H4 (cell line): ENCODE results near the gene PGLYRP4. TPM values are rescaled to one million over a fixed set of nuclear protein-coding genes. Genes with fewer than 3 reads are reported as not detected.
A peak's percentile ranks its signal among the peaks of the same experiment; 100 is the strongest.

Experiments
- DNase-seq: peaks from one replicate; pipeline ENCODE4 v3.0.0-alpha.2; 2015; ENCODE audit warnings: low spot score
- total RNA-seq: library from RNA; depleted of rRNA; stranded (reverse); fragments of >200 nt; shearing (Covaris generic); gene quantifications from 2 replicates; pipeline ENCODE4 v1.2.3, GENCODE V29; 2014

PGLYRP4 gene
- total RNA-seq, 1 experiment from 2014 or later = not detected

DNA sequence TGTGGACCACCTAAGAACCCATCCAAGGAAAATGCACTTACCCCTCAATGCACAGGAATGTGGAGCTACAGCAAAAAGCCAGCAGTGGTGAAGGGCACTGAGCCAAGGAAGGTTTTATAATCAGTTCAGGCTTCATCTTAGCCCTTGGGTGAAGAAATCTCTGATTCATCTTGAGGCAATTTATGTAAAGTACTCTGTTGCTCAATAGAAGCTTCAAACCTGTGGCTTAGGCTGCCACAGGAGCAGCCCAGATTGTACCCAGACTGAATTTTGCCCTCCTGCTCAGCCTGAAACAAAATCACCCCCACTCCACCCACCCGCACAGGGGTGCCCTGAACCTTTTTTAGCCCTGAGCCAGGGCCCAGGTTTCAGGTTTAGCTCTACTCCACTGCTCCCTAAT lies 26.9 kb upstream of the PGLYRP4 start, which contains the start of gene S100A12:
TSS of gene S100A12 (minus strand) at position 111 of the 400 bp plus-strand sequence. CDS start 1,029 bp downstream, outside the sequence.
- peak; percentile 90 for DNase-seq

GRCh38 chr1:153374071-153374470 lies 25.4 kb upstream of the PGLYRP4 start:
- DNase-seq = no peak

- DNase-seq = no peak
These were observed 23.9 kb upstream of the PGLYRP4 start for GRCh38 chr1:153372571-153372970.

- DNase-seq = no peak
These were observed 22.6 kb upstream of the PGLYRP4 start for GRCh38 chr1:153371231-153371630.

GRCh38 chr1:153370146-153370545 lies 21.5 kb upstream of the PGLYRP4 start:
- DNase-seq = no peak

GRCh38 chr1:153368495-153368894 lies 19.9 kb upstream of the PGLYRP4 start:
- no peak for DNase-seq

GRCh38 chr1:153367090-153367489 lies 18.4 kb upstream of the PGLYRP4 start:
- DNase-seq = no peak

GRCh38 chr1:153366261-153366660 lies 17.6 kb upstream of the PGLYRP4 start:
- no peak for DNase-seq

DNA sequence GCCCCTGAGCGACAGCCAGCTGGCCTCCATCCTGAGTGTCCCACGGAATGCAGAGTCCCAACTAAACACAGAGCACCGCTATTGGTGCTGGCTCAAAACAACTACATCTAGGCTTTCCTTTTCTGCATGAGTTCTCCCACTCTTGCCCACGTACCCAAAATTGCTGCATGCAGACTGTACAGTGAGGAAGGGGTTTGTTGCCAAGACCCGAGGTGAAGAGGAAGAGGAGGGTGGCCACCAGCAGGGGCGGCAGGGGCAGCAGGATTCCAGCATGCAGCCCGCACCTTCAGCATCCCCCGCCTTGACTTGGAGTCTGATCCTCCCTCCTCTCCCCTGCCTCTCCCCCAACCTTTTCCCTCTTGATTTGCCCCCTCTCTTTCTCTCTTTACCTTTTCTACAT lies 17.1 kb upstream of the PGLYRP4 start:
- DNase-seq = no peak

DNA sequence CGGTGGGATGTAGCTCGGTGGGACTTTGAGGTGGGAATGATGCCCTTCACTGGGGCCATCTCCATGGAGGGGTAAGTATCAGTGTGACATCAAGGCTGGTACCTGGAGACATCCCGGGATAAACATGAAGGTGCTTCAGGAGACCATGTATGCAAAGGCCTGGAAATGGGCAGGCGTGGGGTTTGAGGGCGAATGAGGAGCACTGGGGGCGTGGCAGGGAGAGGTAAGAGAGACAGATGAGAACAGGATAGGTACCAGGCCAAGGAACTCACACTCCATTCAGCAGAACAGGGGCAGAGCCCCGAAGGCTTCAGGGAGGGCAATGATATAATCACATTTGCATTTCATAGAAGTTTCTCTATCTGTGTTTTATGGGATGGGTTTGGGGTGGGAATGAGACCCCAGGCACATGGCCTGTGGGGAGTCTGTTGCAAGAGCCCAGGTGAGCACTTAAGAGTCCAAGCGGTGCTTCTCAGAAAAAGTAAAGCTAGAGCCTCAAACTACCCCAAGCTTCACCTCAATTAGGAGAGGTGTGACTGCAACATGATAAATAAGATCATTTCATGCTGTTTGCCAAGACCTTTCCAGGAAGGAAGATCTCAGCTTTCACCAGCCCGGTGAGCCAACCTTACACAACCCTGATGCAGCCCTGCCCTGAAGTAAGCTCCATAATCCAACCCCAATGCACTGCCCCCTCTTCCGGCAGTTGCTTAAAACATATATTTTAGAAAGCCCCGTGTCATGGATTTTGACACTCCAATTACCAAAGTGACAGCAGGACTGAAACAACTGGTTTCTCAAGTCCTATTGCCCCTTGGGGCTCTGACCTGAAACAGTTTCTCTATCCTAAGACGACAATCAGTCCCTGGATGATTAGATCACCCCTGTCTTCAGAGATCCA lies 16.4 kb upstream of the PGLYRP4 start:
- no peak for DNase-seq

DNA sequence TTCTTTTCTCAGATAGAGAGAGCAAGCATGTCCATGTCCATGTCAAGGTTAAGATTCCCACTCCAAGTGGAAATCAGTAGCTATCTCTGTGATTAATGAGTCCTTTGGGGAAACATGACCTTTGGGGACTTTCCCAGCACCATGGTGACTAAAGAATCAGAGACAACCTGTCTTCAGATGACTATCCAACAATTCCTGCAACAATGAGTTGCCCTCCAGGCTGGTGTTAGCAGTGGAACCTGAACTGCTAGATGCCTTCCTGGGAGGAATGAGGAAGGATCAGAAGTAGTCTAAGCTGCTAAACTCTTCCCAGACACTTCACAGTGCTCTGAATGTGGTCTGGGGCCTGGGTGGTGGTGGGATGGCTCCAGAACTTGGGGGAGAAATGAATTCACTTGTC lies 15.5 kb upstream of the PGLYRP4 start:
- DNase-seq = no peak

DNA sequence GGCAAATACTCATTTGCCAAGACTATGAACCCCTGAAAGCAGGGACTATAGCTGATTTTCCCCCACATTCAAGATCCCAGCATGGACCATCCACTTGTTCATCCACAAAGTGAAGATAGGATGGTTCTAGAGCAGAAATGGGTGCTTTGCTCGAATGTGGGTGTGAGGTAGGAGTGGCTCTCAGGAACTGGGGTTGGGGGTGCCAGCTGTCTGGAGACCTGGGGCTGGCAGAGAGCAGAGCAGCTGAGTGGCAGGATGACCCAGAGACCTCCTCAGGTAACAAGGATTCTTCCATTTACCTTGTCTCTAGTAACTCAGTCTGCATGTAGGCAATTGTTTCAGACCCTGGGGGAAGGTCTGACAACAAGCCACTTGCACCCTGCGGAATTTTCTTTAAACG lies 15.0 kb upstream of the PGLYRP4 start:
- DNase-seq = no peak

DNA sequence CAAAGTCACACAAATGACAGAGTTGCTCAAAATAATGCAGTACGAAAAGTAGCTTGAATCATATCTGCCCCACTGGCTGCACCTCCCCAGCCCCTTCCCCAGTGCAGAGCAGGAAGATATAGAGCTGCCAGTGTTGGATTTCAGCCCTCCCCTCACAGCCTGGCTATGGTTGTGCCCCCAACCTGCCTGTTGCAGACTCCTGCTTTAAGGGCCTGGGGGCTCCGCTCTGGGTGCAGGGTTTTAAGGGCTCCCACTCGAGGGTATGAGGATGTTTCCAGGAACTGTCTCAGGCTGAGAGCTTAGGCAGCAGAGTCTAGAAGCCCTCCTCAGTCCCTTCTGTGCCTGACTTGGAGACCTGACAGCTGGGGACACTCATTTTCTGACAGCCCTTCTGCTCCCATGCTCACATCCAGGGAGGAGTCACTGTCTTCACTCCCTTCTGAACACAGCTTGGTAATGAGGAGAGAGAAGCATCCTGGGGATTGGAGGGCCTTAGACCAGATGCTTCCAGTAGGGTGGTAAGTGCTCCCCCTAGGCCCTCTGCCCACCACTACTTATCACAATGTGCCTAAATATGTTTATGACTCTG lies 13.6 kb upstream of the PGLYRP4 start:
- DNase-seq = no peak

GRCh38 chr1:153361480-153362109 lies 13.0 kb upstream of the PGLYRP4 start:
- DNase-seq = no peak

DNA sequence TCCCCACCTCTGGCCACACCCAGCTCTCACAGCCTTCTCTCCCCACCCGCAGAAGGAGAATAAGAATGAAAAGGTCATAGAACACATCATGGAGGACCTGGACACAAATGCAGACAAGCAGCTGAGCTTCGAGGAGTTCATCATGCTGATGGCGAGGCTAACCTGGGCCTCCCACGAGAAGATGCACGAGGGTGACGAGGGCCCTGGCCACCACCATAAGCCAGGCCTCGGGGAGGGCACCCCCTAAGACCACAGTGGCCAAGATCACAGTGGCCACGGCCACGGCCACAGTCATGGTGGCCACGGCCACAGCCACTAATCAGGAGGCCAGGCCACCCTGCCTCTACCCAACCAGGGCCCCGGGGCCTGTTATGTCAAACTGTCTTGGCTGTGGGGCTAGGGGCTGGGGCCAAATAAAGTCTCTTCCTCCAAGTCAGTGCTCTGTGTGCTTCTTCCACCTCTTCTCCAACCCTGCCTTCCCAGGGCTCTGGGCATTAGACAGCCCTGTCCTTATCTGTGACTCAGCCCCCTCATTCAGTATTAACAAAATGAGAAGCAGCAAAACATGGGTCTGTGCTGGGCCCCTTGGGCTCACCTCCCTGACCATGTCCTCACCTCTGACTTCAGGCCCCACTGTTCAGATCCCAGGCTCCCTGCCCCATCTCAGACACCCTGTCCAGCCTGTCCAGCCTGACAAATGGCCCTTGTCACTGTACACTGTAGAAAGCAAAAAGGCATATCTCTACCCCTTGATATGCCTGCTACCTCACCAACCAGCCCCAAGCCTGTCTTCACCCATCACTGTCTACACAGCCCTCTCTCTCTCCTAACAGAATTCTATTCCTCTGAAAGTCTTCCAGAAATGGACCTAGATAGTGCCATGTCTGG lies 12.2 kb upstream of the PGLYRP4 start:
- no peak for DNase-seq

DNA sequence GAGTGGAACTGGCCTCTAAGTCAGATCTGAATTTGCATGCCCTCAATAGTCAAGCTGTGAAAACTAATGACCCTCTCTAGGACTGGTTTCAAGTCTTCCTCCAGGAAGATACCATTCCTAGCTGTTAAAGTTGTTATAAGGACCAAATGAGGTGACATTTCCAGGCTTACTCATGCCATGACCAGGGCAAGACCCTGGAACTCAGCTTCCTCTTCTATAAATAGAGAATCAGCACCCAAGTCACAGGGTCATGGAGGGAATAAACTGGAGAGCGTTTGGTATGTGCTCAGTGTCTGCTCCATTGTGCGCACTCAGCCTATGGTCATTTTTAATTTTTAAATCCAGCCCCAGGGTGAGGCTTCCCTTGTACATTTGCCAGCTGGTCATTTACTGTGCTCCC lies 11.5 kb upstream of the PGLYRP4 start:
- no peak for DNase-seq

GRCh38 chr1:153359241-153359640 lies 10.6 kb upstream of the PGLYRP4 start:
- DNase-seq = no peak

- DNase-seq = no peak
These were observed 10.0 kb upstream of the PGLYRP4 start for GRCh38 chr1:153358691-153358975.

DNA sequence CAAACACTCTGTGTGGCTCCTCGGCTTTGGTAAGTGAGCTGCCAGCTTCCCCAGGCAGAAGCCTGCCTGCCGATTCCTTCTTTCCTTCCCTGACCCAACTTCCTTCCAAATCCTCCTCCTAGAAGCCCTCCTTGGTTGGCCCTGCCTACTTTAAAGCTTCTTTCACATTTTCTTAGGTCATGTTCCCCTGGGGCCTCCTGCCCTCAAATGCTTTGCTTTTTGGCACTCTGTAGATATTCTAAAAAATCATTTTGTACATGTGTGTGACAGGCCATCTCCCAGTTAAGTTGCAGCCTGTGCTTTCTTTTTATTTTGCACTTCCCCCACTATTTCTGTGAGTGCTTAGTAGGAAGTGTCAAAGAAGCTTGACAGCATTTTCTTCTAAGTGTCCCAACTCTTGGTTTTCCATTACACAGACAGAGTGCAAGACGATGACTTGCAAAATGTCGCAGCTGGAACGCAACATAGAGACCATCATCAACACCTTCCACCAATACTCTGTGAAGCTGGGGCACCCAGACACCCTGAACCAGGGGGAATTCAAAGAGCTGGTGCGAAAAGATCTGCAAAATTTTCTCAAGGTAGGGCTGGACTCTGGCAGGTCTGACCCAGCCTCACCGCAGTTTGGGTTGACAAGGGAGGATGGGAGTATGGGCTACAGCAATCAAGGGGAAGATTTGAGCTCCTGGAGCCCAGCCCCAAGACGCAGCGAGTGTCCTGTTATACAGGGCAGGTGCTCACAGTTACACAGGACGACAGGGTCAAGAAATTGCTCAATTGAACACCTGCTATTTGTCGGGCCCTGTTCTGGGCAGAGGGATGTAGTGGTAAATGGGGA lies 9.4 kb upstream of the PGLYRP4 start, which contains the start of gene S100A9:
TSS of gene S100A9 (plus strand) at position 2 of the 838 bp plus-strand sequence. CDS start at position 432, 430 bp downstream.
- DNase-seq = no peak

DNA sequence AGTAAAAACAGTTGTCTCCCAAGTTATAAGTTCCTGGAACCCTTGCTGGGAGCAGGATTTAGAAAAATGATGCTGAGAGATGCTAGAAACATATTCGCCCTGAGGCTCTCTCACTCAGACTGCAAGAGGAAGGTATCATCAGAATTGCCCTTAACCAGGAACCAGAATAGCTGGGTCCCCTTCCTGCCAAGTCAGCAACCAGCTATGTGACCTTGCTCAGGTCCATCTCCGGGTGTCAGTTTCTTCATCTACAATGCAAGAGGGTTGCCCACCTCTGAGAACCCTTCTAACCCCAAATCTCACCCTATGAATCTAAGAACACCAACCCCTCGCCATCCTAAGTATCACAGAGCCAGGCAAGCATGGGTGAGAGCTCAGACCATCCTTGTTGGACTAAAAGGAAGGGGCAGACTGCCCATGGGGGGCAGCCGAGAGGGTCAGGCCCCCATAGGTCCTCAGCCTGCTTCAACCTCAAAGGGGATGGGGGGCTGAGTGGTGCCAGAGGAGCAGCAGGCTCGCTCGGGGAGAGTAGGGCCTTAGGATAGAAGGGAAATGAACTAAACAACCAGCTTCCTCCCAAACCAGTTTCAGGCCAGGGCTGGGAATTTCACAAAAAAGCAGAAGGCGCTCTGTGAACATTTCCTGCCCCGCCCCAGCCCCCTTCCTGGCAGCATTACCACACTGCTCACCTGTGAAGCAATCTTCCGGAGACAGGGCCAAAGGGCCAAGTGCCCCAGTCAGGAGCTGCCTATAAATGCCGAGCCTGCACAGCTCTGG lies 8.6 kb upstream of the PGLYRP4 start:
- no peak for DNase-seq
